Stimulated activated CD8-positive, alpha-beta memory T cell treated with anti-CD3 and anti-CD28 coated beads, Interleukin-15, amount 100 ng/mL, for 48 hours (primary cell): ENCODE measurements around the gene PNN.
"Not testable (repeated sequence)": the region's sequence is repeated elsewhere in the genome, so short reads cannot be mapped to it uniquely, and the experiment has no call there.

Experiments
- DNase-seq, 2 donors: peaks; one replicate each; pipeline ENCODE4 v3.0.0-alpha.2; 2020; ENCODE audit warnings: low read depth in 2 of 2

Gene PNN

DNA sequence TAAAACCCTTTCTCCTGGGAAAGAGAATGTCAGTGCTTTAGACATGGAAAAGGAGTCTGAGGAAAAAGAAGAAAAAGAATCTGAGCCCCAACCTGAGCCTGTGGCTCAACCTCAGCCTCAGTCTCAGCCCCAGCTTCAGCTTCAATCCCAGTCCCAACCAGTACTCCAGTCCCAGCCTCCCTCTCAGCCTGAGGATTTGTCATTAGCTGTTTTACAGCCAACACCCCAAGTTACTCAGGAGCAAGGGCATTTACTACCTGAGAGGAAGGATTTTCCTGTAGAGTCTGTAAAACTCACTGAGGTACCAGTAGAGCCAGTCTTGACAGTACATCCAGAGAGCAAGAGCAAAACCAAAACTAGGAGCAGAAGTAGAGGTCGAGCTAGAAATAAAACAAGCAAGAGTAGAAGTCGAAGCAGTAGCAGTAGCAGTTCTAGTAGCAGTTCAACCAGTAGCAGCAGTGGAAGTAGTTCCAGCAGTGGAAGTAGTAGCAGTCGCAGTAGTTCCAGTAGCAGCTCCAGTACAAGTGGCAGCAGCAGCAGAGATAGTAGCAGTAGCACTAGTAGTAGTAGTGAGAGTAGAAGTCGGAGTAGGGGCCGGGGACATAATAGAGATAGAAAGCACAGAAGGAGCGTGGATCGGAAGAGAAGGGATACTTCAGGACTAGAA lies 6.1 kb downstream of the PNN start:
- no peak for DNase-seq

DNA sequence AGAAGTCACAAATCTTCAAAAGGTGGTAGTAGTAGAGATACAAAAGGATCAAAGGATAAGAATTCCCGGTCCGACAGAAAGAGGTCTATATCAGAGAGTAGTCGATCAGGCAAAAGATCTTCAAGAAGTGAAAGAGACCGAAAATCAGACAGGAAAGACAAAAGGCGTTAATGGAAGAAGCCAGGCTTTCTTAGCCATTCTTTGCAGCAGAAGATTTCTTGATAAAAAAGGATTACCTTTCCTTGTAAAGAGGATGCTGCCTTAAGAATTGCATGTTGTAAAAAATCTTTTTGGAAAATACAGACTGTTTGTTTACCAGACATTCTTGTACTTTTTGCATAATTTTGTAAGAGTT lies 6.6 kb downstream of the PNN start:
- DNase-seq = no peak

DNA sequence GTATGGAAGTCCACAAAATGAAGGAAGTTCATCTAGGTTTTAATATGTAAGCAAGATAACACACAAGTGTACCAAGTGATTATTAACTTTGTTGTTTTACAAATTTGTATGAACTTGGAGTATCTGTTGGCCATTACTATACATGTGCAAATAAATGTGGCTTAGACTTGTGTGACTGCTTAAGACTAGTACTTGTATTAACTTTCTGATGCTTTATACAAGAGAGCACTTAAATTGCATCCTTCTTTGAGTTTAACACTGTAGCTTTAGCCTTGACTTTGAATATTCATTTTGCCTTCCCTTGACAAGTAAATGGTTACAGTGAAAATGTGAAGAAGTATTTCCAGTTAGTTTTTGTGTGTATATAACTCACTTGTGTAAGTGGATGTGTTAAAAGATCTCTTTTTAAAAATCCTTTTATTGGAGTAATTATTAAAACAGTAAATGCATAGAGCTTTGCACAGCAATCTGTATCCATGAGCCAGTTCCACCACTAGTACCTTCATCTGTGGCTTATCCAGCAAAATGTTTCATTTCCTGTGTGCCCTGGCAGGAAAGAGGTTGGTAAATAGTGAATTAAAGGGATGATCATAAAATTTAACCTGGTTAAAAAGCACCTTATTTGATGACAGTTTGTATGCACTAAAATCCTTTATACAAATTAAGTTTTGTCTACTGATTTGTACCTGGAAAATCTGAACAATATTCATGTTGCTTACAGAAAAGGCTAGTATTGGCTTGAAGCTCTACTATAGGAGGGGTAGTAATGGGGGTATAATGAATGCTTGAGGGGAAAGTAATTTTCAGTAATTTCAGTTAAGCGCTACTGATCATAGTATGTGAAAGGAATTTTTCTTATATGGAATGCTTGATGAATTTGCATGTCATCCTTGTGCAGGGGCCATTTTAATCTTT lies 8.0 kb downstream of the PNN start:
- DNase-seq = no peak

DNA sequence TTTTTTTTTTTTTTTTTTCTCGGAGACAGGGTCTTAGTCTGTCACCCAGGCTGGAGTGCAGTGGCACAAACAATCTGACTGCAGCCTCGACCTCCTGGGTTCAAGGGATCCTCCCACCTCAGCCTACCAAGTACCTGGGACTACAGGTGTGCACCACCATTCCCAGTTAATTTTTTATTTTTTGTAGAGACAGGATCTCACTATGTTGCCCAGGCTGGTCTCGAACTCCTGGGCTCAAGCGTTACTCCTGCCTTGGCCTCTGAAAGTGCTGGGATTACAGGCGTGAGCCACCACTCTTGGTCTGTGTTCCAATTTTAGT lies 8.6 kb downstream of the PNN start:
- not testable (repeated sequence) for DNase-seq

DNA sequence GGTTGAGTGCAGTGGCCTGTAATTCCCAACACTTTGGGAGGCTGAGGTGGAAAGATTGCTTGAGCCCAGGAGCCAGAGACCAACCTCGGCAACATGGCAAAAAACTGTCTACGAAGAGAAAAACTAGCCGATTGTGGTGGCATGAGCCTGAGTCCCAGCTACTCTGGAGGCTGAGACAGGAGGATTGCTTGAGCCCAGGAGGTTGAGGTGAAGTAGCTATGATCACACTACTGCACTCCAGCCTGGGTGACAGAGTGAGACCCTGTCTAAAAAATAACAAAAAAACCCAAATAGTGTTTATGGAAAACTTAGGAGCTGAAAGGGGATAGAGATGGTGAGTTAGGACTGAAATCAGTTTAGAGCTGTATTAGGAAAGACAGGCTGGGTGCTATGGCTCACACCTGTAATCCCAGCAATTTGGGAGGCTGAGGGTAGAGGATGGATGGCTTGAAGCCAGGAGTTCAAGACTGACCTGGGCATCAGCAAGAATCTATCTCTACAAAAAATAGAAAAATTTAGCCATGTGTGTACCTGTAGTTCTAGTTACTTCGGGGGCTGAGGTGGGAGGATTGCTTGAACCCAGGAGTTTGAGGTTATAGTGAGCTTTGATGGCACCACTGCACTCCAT lies 9.7 kb downstream of the PNN start:
- DNase-seq = no peak

DNA sequence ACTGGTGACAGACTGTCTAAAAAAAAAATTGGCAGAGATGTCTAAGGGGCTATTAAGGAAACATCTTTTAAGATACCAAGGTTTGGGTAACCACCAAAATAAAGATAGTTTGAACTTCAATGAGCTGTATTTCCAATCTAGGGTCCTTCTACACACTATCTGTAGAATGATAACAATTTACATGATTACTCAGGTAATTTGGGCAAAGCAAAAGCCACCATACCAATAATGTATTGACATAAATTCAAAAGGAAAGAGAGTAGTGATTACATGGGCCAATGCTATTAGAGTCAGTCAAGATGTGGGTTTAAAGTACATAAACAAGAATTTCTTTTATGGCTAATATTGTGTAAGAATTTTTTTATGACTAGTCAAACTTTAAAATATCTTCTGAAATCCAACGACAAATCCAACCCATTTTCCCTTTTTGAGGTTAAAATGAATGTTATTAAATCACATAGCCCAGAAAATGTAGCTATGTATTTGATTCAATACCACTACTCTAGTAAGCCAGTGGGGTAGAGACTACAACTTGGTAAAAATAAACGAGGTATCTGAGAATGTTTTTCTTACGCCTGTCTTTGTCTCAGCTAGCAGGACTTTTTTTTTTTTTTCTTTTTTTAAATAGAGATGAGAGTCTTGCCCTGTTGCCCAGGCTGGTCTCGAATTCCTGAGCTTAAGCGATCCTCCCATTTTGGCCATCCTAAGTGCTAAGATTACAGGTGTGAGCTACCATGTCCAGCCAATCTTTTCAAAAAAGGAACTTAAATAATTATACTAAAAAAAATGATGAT lies 10.4 kb downstream of the PNN start:
- DNase-seq = no peak

DNA sequence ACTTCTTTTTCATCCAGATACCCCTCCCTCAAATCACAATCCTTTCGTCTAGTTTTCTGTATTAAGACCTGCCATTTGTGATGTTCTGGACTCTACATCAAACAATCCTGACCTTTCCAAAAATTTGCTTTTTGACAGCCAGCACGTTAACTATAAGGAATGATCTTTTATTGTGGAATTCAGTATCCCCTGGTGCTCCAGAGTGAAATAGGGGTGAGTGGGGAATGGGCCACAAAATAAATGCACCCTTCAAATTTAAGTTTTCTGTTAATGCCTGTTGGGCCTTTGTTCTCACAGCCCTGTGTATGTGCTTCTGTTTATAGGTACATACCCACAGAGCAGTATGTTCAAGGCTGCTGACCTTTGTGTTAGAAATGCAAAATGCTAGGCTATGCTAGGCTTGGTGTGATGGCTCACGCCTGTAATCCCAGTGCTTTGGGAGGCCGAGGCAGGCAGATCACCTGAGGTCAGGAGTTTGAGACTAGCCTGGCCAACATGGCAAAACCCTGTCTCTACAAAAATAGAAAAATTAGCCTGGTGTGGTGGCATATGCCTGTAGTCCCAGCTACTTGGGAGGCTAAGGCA lies 12.0 kb downstream of the PNN start:
- no peak for DNase-seq

DNA sequence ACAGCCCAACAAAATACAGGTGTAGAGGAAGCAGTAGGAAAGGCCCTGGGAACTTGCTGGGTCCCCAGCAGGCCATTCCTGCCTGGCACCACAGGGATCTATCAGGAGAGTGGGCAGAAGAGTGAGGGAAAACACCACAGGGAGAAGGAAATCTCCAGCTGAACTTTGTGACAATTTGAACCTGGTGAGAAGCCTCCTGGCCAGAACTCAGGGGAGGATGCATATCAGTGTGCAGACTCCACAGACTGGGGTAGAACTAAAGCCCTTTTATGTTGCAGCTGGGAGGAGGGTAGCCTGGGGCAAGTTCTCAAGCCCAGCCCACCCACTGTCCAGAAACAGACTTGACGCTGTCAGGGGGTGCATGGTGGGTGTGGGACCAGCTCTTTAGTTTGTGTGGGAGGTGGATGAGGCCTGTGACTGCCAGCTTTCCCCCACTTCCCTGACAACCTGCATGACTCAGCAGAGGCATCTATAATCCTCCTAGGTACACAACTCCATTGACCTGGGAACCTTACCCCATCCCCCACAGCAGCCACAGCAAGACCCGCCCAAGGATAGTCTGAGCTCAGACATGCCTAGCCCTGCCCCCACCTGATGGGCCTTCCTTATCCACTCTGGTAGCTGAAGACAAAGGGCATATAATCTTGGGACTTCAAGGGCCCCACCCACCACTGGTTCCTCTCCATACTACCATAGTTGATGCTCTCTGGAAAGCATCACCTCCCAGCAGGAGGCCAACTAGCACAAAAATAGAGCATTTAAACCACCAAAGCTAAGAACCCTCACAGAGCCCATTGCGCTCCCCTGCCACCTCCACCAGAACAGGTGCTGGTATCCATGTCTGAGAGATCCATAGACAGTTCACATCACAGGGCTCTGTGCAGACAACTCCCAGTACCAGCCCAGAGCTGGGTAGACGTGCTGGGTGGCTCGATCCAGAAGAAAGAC lies 28.9 kb downstream of the PNN start:
- DNase-seq = no peak

DNA sequence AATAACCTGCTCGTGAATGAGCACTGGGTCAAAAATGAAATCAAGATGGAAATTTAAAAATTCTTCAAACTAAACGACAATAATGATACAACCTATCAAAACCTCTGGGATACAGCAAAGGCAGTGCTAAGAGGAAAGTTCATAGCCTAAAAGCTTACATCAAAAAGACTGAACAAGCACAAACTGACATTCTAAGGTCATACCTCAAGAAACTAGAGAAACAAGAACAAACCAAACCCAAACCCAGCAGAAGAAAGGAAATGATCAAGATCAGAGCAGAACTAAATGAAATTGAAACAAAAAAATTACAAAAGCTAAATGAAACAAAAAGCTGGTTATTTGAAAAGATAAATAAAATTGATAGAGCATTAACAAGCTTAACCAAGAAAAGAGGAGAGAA lies 32.4 kb downstream of the PNN start:
- not testable (repeated sequence) for DNase-seq

DNA sequence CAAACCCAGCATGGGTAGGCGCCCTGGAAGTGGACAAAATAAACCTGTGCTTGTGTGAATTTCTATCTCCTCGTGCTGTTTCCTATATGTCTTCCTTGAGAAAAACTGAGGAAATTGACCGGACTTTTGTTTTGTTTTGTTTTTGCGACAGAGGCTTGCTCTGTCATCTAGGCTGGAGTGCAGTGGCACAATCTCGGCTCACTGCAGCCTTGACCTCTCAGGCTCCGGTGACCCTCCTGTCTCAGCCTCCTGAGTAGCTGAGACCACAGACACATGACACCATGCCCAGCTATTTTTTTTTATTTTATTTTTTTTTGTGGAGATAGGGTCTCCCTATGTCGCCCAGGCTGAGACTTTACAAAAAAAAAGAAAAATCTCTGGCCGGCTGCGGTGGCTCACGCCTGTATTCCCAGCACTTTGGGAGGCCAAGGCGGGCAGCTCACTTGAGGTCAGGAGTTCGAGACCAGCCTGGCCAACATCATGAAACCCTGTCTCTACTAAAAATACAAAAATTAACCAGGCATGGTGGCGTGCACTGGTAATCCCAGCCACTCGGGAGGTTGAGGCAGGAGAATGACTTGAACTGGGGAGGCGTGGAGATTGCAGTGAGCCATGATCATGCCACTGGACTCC lies 36.2 kb downstream of the PNN start:
- DNase-seq = no peak

DNA sequence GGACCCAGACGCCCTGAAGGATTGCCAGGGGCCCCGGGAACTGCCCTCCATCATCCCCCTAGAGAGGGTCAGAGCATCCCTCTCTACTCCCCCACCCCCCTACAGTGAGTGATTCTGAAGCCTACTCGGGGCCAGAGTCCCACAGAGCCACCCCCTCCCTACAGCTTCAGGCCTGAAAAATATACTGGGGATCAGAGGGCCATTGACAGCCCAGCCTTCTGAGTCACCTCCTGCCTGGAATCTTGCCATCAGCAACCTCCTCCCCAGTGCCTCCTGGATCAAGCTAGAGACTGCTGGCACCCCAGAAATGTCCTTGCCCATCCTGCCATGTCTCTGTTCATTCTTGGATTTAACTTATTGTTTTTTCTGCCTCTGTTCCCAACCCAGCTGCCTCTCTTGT lies 37.0 kb downstream of the PNN start:
- no peak for DNase-seq

DNA sequence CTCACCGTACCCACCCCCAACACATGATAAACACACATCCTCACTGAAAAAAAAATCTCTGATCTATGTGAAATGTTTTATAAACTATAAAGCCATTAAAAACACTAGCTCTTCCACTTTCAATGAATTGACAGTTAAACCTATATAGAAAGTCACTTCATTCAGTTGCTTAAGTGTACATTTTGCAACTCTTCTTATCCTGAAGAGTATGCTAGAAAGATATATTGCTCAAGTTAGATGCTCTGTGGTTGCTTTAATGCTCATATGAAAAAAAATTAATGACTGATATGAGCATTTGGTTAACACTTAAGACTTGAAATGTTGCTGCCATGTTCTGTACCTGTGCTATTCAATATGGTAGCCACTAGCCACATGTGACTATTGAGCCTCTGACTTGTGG lies 37.6 kb downstream of the PNN start:
- DNase-seq = no peak

DNA sequence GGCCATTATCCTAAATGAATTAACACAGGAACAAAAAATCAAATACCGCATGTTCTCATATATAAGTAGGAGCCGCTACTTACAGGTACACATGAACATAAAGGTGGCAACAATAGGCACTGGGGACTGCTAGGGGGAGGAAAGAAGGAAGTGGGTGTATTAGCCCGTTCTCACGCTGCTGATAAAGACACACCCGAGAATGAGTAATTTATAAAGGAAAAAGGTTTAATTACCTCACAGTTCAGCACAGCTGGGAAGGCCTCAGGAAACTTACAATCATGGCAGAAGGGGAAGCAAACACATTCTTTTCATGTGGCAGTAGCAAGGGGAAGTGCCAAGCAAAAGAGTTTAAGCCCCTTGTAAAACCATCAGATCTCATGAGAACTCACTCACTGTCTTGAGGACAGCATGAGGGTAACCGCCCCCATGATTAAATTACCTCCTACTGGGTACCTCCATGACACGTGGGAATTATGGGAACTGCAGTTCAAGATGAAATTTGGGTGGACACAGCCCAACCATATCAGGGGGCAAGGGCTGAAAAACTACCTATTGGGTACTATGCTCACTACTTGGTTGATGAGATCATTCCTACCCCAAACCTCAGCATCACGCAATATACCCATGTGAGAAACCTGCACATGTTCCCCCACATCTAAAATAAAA lies 42.3 kb downstream of the PNN start:
- no peak for DNase-seq

DNA sequence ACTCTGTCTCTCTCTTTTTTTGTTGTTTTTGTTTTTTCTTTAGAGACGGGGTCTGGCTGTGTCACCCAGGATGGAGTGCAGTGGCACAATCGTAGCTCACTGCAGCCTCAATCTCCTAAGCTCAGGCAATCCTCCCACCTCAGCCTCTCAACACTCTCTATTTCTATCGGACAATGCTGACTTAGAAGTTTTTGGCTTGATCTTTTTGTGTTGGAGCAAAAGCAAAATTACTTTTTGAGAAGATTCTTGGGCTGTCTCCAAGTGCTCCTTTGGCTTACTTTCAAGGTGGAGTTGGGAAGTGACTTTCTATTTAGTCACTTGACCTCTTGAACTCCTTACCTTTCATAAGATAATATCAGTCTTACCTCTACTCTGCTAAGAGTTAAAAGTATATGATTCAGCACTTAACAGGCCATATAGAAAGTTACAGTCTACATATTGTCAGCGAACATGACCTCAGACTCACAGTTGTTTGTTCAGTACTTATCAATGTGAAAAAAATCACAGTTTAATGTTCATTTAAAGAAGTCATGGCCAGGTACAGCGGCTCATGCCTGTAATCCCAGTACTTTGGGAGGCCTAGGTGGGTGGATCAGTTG lies 43.2 kb downstream of the PNN start:
- no peak for DNase-seq

DNA sequence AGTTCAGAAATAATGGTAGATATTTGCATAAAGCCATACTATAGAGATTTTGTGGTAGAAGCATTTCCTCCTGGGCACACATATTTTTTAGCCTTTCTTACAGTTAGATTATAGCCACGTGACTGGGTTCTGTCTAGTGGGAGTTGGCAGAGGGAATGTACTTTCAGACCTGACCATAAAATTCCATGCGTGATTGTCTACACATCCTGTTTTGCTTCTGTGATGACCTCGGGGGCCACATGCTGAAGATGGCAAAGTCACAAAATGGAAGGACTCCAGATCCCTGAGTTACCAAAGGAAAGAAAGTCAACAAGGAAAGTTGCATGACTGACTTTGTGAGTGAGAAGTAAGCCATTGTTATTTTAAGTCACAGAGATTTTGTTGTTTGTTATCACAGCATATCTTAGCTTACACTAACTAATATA lies 44.0 kb downstream of the PNN start:
- no peak for DNase-seq

DNA sequence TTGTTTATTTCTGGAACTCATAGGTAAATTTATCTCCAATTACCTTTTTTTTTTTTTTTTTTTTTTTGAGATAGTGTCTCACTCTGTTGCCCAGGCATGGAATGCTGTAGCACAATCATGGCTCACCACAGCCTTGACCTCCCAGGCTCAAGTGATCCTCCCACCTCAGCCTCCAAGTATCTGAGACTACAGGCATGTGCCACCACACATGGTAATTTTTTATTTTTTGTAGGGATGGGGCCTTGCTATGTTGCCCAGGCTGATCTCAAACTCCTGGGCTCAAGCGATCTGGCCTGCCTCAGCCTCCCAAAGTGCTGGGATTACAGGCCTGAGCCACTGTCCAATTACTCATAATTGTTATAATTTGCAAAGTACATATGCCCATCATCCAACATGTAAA lies 45.4 kb downstream of the PNN start:
- DNase-seq = not testable (repeated sequence)

DNA sequence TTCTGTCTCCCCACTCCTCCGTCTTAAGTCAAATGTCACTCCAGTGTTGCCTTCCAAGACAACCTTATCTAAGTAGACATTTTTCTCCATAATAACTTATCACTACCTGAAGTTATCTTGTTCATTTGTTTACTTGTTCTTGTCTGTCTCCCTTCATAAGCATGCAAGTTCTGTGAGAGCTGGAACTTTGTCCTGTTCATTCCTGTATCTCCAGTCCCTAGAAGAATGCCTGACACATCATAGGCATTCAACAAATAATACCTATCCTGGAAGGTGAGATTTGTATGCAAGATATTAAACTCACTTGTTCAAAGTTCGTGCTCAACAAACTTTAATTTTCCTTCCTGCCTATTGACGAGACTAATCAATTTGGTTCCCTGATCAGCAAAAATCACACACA lies 53.0 kb downstream of the PNN start:
- no peak for DNase-seq

DNA sequence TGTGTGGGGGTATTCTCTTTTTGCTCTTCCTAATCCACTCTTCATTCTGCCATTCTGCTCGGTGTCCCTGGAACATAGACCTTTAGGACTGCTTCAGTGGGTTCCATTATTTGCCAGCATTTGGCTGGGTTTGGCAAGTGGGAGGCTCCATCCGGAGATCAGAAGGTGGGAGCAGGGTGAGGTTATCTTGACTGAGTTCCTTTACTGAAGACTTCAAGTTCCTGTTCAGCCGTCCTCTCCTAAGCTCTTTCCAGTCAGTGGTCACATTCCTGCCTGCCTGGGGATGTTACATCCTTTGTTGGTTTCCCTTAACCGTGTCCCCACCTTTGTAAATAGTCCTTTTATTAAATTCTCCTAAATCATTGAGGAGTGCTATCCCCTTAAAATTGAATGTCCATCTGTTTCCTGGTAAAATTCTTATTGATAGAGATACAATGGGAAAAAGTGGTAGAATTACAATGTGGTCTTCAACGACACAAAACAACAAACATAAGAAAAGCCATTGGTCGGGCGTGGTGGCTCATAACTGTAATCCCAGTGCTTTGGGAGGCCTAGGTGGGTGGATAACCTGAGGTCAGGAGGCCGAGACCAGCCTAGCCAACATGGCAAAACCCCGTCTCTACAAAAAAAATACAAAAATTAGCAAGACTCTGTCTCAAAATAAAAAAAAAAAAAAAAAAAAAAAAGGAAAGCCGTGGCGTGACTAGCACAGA lies 53.6 kb downstream of the PNN start:
- DNase-seq = peak in 1 of 2 donors; percentile 28

DNA sequence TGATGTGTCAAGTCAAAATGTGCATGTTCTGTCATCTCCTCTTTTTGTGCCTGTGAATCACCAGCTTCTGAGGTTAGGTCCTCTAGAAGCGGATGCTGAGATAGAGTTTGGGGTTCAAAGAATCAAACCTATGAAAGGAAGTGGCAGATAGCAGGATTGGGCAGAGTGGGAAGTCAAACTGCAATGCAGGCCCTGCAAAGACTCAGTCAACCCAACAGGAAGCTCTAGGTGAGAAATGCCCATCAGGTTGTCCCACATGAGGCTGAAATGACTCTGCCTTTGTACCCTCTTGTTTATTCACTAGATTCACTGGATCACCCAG lies 54.1 kb downstream of the PNN start:
- DNase-seq = peak; percentile 47 to 56
